AG08395 (cell line): ENCODE results near the gene TRIO.

Experiments
- DNase-seq: peaks from one replicate; pipeline ENCODE4 v3.0.0; 2012; ENCODE audit warnings: mixed read lengths, low spot score

The TRIO gene

GRCh38 chr5:14267166-14267838, 124.2 kb downstream of the TRIO start:
- no peak for DNase-seq

- DNase-seq, result peak; percentile 81
Measured at GRCh38 chr5:14267991-14268708, 125.0 kb downstream of the TRIO start.

DNA sequence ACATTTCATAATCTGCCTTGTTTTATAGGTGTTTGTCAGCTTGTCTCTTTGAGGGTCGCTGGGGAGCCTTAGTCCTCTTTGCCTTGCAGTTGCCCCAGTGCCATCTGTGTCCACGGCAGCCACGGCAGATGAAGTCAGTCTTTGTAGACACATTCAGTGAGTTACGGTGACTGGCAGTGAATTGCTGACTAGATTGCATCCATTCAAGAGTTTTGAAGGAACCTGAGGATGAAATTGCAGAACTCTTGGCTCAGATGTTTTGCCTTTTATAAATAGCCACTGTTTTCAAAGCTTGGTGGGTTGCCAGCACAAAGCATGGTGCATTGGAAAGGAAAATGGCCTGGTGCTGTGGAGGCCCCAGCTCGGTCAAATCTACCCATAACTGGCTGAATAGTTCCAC, 125.6 kb downstream of the TRIO start:
- DNase-seq, result no peak

- DNase-seq, result no peak
Measured at GRCh38 chr5:14269395-14269794, 126.3 kb downstream of the TRIO start.

GRCh38 chr5:14270209-14270702, 127.1 kb downstream of the TRIO start:
- DNase-seq, result peak; percentile 80

DNA sequence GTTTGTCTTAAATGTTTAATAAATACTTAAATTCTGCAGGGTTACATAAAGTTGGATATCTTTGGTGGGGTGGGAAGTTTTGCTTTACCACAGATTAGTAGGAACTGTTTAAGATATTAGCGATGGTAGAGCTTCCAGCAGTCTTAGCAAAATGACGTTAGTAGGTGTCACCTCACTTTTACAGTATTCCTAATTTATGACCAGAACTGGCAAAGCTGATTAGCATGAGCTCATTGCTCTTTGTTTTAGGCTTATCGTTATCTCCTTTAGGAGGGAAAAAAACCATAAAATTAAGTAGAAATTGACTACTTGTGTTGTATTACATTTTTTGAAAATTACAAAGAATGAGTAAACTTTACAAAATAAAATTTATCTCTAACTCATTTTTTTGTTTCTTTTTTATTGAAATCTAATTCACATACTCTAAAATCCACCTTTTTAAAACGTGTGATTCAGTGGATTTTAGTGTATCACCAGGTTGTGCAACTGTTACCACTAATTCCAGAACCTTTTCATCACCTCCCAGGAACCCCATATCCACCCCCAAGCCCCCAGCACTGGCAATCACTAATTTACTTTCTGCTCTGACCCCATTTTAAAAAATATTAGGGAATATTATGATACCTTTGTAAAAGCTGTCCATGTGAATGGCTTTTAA, 129.5 kb downstream of the TRIO start:
- no peak for DNase-seq

DNA sequence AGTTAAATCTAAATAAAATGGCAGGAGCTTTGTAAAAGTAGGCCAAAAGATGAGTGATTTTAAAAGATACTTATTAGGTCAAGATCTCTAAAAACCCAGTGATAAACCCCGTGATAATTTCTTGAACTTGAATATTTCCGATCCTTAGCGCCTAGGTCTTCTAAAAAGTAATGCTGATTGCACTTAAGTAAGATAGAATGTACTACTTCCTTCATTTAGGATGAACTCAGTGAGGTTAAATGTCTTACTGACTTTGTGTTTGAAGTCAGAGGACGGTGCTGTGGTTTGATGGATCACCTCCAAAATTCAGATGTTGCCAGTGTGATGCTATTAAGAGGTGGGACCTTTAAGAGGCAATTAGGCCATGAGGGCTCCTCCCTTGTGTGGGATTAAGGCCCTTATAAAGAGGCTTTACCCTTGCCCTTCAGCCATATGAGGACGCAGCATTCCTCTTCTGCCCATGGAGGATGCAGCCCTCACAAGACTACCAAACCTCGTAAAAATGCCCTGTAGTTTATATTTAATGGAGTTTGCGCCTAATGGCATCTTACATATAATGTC, 130.1 kb downstream of the TRIO start:
- DNase-seq, result no peak

DNA sequence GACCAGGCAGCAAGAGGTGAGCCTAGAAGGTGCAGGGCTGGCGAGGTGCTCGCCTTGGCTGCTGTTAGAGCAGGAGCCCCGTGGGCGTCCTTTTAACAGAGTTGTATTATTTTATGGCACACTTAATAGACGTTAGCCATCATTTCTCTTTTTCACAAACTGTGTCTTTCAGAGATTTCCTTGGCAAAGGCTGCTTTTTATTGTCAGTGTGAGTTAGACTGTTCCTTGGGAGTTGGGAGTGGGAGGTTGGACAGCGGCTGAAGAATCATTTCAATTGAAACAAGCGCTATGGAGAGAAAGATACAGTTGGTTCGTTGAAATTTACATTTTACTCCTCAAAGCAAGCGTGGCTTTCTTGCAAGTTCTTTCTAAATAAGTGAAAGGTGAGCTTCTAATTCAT, 133.2 kb downstream of the TRIO start:
- no peak for DNase-seq

GRCh38 chr5:14277385-14278320, 134.5 kb downstream of the TRIO start:
- no peak for DNase-seq

DNA sequence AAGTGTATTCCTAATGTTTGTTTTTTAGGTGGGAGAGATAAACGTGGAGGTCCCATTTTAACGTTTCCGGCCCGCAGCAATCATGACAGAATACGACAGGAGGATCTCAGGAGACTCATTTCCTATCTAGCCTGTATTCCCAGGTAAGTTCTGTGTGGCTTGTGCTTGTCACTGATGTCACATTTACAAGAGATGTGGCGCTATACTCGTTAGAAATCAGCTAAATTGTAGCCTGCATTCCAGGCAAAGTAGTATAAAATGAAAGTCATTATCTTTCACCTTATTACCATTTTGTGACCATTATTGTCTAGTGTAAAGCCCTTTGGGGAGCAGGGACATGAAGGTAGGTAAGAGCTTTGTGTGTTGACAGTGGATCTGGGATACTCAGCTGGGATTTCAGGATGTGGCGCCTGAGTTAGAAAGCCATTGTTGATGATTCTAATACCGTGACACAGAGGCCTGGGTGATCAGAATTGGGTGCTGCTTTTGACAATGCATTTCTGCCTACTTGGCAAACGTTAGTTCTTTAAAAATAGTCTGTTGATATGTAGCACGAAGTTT, 137.2 kb downstream of the TRIO start:
- no peak for DNase-seq

DNA sequence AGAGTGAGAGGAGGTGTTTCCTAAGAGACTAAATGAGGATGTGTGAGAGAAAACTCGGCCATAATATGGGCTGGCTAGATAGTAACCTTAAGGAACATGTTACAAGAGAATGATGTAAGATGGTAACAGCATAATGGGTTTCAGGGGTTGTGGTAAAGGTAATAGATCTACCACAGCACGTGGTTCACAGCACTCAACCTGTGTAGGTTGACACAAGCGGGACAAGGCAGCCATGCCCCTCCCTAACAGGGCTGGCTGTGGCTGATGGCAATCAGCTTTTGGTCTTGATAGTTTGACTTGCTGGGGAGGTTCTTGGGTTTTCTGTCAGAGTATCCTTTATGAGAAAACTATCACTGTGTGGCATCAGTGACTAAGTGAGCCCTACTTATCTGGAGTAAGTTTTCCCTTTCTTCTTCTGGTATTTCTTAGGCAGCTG, 138.6 kb downstream of the TRIO start:
- no peak for DNase-seq

GRCh38 chr5:14283139-14283538, 140.0 kb downstream of the TRIO start:
- DNase-seq, result no peak

- no peak for DNase-seq
Measured at GRCh38 chr5:14284392-14285148, 141.4 kb downstream of the TRIO start.

DNA sequence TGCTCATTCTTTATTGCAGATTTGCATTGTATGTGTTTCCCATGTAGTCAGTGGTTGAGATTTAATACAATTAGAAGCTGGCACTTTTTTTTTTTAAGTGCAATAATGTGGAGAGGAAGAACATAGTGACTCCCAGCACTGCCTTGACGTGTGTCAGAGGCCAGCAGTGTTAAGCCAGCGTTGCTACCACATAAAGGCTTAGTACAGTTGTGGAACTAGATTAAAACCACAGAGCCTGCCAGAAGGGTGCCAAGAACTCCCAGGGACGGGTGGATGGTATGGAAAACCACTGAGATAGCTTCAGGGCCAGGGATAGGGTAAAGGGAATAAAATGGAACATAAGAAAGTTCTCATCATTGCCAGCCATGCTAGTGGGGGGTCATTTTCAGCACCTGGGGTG, 142.9 kb downstream of the TRIO start:
- no peak for DNase-seq

DNA sequence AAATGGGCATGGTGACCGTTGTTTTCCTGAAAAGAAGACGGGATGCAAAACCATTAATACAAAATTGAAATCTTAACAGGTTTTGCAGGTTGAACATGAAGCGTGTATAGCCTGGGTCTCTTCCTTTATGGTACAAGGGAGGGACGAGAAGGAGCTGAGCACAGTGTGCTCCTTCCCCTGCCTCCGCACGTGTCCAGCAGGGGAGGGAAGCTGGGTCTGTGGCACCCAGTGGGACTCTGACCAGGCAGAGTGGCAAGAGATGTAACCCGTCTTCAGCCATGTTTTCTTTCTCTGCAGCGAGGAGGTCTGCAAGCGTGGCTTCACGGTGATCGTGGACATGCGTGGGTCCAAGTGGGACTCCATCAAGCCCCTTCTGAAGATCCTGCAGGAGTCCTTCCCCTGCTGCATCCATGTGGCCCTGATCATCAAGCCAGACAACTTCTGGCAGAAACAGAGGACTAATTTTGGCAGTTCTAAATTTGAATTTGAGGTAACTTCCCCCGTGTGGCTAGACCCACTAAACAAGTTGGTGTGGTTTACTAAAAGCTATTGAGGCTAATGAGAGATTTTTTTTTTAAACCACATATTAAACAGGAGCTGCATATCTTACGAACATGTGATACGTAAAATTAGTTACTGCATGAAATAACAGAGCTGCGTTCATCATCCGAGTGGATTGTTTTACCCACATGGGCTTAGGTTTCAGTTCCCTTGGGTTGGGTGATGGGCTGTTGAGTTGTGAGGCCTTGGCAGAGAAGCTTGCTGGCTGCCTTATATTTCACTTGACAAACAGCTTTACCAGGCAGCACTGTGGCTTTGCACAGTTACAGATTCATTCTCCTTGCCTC, 143.7 kb downstream of the TRIO start:
- no peak for DNase-seq

DNA sequence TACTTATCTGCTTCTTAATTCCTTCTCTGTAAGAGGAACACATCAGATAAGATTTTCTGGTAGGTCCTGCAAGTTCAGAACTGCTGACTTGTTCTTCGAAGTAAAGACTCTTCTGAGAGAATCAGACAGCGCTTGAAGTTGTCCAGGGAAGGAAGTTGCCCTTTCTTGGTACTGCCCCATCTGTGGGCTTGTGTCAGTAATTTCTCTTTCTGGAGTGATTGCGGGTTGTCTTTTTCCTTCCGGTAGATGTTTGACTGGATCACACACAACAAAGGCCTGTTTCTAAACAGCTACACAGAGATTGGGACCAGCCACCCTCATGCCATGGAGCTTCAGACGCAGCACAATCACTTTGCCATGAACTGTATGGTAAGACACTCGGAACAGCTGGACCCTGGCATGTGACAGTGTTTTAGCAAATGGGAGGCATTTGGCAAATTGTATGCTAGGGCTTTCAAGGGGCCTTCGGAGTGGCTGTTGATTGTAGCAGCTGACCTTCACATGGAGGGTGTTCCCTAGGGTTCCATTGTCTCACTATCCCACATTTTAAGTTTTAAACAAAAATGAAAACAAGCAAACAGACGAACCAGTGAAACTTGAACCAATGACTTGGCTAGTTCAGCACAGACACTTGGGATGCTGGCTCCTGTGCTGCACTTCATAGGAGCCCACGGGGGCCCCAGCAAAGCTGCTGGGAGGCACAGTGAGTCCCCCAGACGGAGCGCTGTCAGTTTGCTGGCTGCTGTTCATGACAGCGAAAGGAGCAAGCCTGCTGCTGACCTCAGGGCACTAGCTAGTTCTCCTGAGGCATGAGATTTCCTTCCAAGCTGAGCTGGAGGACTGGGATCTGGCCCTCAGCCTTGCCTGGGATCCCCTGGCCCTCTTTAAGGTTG, 149.9 kb downstream of the TRIO start:
- DNase-seq, result no peak

DNA sequence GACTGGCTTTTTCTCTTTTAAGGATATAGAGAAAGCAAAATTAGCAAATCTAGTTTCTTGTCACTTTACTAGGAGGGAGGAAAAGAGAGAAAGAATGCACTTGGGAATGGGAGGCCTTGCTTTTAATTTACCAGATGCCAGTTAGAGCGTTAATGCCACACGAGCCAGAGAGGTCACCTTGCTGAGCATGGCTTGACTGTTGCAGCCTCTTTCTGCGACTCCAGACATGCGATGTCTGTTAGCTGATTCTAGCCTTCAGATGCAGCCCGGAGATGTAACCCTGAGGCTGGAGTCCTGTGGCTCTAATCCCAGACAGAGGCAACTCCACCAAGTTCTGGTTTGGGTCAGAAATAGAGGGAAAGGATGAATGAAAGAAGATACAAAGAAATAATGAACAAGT, 152.5 kb downstream of the TRIO start:
- DNase-seq, result no peak

GRCh38 chr5:14296533-14297331, 153.6 kb downstream of the TRIO start:
- peak; percentile 24 for DNase-seq
